Lung (tissue), 12 donors: ENCODE results near the gene RSPO4. TPM values are rescaled to one million over a fixed set of nuclear protein-coding genes. Genes with fewer than 3 reads are reported as not detected.

Source experiments
- ATAC-seq: fragments of 200-7000 bp; cut with Tn5 transposase; one replicate; pipeline ENCODE4 v1.9.1; 2020; ENCODE audit warnings: moderate number of reproducible peaks; ENCODE audit not compliant: insufficient read depth, low FRiP score
- DNase-seq, 3 donors: peaks; one replicate each; pipeline ENCODE4 v3.0.0-alpha.2; 2013 to 2017
- H3K27ac ChIP-seq, 2 donors: one replicate each; pipeline ENCODE4 v1.5.1; 2013; ENCODE audit warnings: mild to moderate bottlenecking in 2 of 2, moderate library complexity in 2 of 2, control low read depth in 1 of 2, inconsistent platforms in 1 of 2, low read depth in 1 of 2, low read length in 1 of 2
- H3K27me3 ChIP-seq, 3 donors: one replicate each; pipeline ENCODE4 v1.5.1; 2013; ENCODE audit warnings: low read length in 2 of 3; ENCODE audit not compliant: control insufficient read depth in 3 of 3, insufficient read depth in 3 of 3
- H3K36me3 ChIP-seq, 4 donors: one replicate each; pipeline ENCODE4 v1.5.1; 2013; ENCODE audit warnings: low read length in 4 of 4, mild to moderate bottlenecking in 1 of 4, moderate library complexity in 1 of 4; ENCODE audit not compliant: control insufficient read depth in 4 of 4, insufficient read depth in 4 of 4
- H3K4me1 ChIP-seq, 5 donors: one replicate each; pipeline ENCODE4 v1.5.1; 2013; ENCODE audit warnings: low read length in 5 of 5, mild to moderate bottlenecking in 2 of 5, moderate library complexity in 1 of 5; ENCODE audit not compliant: control insufficient read depth in 5 of 5, insufficient read depth in 5 of 5
- H3K4me3 ChIP-seq: one replicate; pipeline ENCODE4 v1.5.1; 2013; ENCODE audit warnings: mild to moderate bottlenecking, control low read depth, moderate library complexity
- H3K9ac ChIP-seq, 2 donors: one replicate each; pipeline ENCODE4 v1.5.1; 2013; ENCODE audit warnings: low read length in 2 of 2, control low read depth in 1 of 2; ENCODE audit not compliant: insufficient read depth in 1 of 2
- H3K9me3 ChIP-seq, 4 donors: one replicate each; pipeline ENCODE4 v1.5.1; 2013; ENCODE audit warnings: low read length in 3 of 4, mild to moderate bottlenecking in 1 of 4, moderate library complexity in 1 of 4; ENCODE audit not compliant: control insufficient read depth in 4 of 4, insufficient read depth in 3 of 4
- CTCF ChIP-seq: IDR thresholded peaks from 2 replicates; pipeline ENCODE4 v1.5.1; 2012; ENCODE audit warnings: mild to moderate bottlenecking; ENCODE audit errors: control extremely low read depth, extremely low read depth
- WGBS, 2 donors: extraction: QIAGEN DNeasy Blood & Tissue Kit; methylation state at CpG; one replicate each; pipeline ENCODE4 v1.1.7; 2013; 5-methylcytosine and 5-hydroxymethylcytosine counted together
- polyA plus RNA-seq, 2 donors: library from polyadenylated mRNA; stranded (reverse); fragments of 200-250 nt; gene quantifications; one replicate each; pipeline ENCODE4 v1.2.1, GENCODE V29; 2013
- total RNA-seq, 2 donors: library from RNA; depleted of rRNA in 1 of 2; stranded (reverse); fragments of >200 nt in 1 of 2; gene quantifications; one replicate each; pipeline ENCODE4 v1.2.1, GENCODE V29; 2014 to 2021
- donor health status: control.
- donor health status: control.
- donor health status: Bipolar disorder and iron deficiency.
- donor health status: healthy.
- donor health status: DM: yes; HTN: yes; CAD: no.

The RSPO4 gene
- total and polyA plus RNA-seq, 4 donors = 1.00 to 7.4 (median 2.5) TPM

- DNase-seq (no peak), ATAC-seq (no peak)
- H3K9me3 ChIP-seq = peaks cover 0 to 6% (median 0%) of the 10 kb centered on the region in 4 donors
- no peak for TF ChIP-seq CTCF
- no peaks in the 10 kb centered on the region for H3K4me1 ChIP-seq
- no peak overlapping the region for H3K4me3 ChIP-seq
- no peaks in the 10 kb centered on the region for H3K27me3 ChIP-seq
- H3K9ac ChIP-seq = no peak overlapping the region
- H3K36me3 ChIP-seq = no peaks in the 10 kb centered on the region
- no peak overlapping the region for H3K27ac ChIP-seq
Observed at GRCh38 chr20:1022871-1023270, 20.8 kb upstream of the RSPO4 start.

GRCh38 chr20:1020614-1021013 lies 18.5 kb upstream of the RSPO4 start:
- no peak for DNase-seq
- ATAC-seq = no peak
- no peaks in the 10 kb centered on the region for H3K36me3 ChIP-seq
- no peak overlapping the region for H3K4me3 ChIP-seq
- H3K9me3 ChIP-seq = peaks cover 0 to 6% (median 0%) of the 10 kb centered on the region in 4 donors
- WGBS, 2 donors = 84 to 90% methylated on average over 5 of the region's 5 CpGs
- TF ChIP-seq CTCF = no peak
- H3K27me3 ChIP-seq = no peaks in the 10 kb centered on the region
- no peaks in the 10 kb centered on the region for H3K4me1 ChIP-seq
- H3K27ac ChIP-seq = no peak overlapping the region
- no peak overlapping the region for H3K9ac ChIP-seq

GRCh38 chr20:1019344-1019743 lies 17.2 kb upstream of the RSPO4 start:
- Histone ChIP-seq H3K4me1 (no peaks in the 10 kb centered on the region), H3K27ac (no peak overlapping the region), H3K9me3 (peaks cover 0 to 7% (median 0%) of the 10 kb centered on the region in 4 donors), H3K4me3 (no peak overlapping the region), H3K27me3 (no peaks in the 10 kb centered on the region), H3K9ac (no peak overlapping the region), H3K36me3 (no peaks in the 10 kb centered on the region)
- WGBS, 2 donors = 41 to 81% methylated on average over 2 of the region's 2 CpGs
- DNase-seq (no peak), ATAC-seq (no peak)
- TF ChIP-seq CTCF = no peak

GRCh38 chr20:1017677-1018076 lies 15.6 kb upstream of the RSPO4 start:
- ATAC-seq (no peak), DNase-seq (no peak)
- no peak overlapping the region for H3K9ac ChIP-seq
- H3K36me3 ChIP-seq = no peaks in the 10 kb centered on the region
- no peak for TF ChIP-seq CTCF
- WGBS, 2 donors = 53 to 70% methylated on average over 5 of the region's 5 CpGs
- no peaks in the 10 kb centered on the region for H3K4me1 ChIP-seq
- no peak overlapping the region for H3K4me3 ChIP-seq
- H3K27me3 ChIP-seq = no peaks in the 10 kb centered on the region
- peaks cover 0 to 7% (median 0%) of the 10 kb centered on the region in 4 donors for H3K9me3 ChIP-seq
- H3K27ac ChIP-seq = no peak overlapping the region
